COLO829 (cell line): ENCODE data around the gene CCL5.
"Not testable (repeated sequence)": the region's sequence is repeated elsewhere in the genome, so short reads cannot be mapped to it uniquely, and the experiment has no call there.

ENCODE experiments used
- DNase-seq: peaks from one replicate; pipeline ENCODE4 v3.0.0; 2012; ENCODE audit warnings: low spot score

CCL5 gene

DNA sequence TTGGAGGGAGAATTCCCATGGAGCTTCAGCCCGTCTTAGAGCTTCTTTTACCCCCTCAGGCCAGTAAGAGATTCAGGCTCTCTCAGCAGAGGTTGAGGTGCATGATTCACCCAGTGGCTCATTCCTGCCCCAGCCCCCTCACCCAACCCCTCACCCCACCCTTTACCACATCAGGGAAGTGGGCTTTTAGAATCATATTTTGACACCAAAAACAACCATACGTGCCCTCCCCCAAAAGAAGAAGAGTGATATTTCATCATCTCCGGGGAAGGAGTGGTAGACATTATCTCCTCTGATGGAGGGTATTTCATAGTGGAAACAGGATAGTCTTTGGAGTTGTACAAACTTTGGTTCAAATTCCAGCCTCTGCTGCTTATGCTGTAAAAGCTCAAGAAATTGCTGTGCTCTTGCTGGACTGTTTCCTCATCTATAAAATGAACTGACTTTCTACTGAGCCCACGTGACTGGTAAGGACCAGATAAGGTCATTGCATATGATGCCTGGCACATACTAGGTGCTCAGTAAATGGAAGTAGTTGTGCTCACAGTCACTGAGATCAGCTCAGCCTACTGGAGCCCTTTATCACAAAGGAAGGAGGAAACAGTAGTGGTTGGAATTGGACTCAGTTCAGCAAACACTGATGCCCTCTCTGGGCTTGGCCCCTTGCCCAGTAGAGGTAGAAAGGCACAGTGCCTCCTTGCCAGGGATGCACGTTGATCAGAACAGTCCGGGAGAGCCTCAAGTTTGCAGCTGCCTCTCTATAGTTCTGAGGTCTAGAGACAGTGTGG, 18.3 kb upstream of the CCL5 start:
- no peak for DNase-seq

- DNase-seq, result not testable (repeated sequence)
These were observed 17.6 kb upstream of the CCL5 start for GRCh38 chr17:35897772-35898171.

- DNase-seq, result no peak
These were observed 15.8 kb upstream of the CCL5 start for GRCh38 chr17:35895636-35896587.

DNA sequence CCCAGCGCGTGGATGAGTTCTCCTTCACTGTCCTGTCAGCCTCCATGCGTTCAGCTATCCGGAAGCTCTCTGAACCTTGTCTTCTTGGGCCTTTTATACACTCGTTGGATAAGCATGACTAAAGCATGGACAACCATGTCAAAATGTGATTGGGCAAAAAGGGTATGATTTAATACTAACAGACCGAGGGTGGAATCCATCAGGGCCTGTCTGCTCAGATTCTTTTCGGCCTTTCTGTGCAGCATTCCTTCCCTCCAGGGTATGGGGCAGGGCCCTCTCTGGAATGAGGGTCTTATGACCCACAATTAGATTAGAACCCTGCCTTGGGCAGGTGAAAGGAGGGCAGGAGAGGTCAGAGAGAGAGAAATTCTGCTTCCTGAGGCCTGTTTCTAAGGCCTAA, 14.0 kb upstream of the CCL5 start:
- DNase-seq, result no peak

- no peak for DNase-seq
These were observed 13.6 kb upstream of the CCL5 start for GRCh38 chr17:35893751-35894150.

- DNase-seq, result no peak
These were observed 12.2 kb upstream of the CCL5 start for GRCh38 chr17:35892091-35893035.

DNA sequence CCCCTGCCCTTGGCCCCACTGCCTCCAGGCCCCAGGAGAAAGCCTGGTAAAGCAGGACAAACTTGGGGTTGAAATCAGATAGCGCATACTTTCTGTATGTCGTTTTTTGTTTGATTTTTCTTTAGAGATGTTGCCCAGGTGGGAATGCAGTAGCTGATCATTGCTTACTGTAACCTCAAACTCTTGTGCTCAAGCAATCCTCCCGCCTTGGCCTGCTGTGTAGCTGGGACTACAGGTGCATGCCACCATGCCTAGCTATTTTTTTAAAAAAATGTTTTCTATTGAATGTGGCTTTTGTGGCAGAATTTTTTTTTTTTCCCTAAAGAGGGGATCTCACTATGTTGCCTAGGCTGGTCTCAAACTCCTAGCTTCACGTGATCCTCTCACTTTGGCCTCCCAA, 11.1 kb upstream of the CCL5 start:
- DNase-seq, result no peak

- DNase-seq, result no peak
These were observed 10.6 kb upstream of the CCL5 start for GRCh38 chr17:35890774-35891155.

DNA sequence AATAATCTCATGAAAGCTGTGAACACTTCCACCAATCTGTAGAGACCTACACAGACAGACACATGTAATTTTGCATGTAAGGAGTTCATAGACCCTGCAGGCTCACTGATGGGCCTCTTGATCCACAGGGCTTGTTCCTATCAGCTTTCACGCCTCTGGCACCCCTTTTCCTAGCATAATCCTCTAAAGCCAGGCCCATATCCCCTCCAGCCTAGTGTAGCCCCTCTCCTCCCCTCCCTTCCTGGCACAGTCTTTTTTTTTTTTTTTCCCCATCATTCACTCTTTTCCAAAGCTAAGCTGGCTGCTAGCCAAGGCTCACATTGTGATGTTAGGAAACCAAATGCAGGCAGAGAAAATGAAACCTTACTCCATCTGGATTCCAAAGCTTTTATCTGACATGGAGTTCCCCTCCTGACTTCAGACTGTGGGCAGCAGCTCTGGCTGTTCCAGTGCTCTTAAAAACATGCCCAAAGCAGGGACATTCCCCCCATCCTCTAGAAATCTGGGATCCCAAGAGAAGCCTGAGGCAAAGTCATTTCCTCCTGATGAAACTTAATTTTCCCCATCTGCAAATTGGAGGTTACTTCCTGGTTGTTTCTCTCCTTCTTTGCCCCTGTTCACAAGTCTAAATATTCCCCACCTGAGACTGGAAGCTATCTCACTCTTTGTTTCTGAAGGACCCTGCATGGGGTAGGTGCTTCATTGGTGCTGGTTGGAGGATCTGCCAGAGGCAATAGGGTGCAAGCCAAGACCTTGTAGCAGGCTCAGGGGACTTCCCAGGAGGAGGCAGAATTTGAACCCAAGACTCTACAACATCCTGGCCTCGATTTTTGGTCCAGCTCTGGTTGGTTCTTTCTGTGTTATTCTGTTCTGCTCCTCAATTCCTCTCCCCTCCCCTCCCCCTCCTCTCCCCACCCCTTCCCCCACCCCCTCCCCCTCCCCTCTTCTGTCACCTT, 9.9 kb upstream of the CCL5 start:
- DNase-seq, result no peak

- DNase-seq, result no peak
These were observed 9.1 kb upstream of the CCL5 start for GRCh38 chr17:35889241-35889640.

DNA sequence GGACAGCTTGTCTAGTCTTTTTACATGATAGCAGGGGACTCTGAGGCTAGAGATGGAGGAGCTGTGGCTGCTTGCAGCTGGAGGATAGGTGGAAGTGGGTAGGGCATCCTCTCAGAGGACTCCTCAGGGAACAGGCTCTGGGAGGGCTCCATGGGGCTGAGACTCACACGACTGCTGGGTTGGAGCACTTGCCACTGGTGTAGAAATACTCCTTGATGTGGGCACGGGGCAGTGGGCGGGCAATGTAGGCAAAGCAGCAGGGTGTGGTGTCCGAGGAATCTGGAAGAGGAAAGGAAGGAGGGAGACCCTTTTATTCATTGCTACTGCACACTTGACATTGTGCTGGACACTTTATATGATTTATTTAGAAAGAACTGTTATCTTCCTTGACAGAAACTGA, 1.8 kb downstream of the CCL5 start:
- DNase-seq, result no peak

GRCh38 chr17:35877345-35878029, 2.7 kb downstream of the CCL5 start:
- DNase-seq, result no peak

GRCh38 chr17:35876534-35876933, 3.6 kb downstream of the CCL5 start:
- DNase-seq, result no peak

DNA sequence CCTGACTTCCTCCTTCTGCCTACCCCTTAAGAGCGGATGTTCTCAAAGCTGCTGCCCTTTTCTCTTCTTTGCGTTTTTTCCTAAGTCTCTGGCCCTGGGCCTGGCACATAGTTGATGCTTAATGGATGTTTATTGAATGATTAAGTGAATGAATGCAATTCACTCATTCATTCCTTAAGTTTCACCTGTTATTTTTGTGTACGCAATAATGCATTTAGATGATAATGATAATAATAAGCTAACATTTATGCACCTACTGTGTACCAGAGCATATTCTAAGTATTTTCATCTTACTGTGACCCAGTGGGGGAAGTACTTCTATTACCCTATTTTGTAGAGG, 4.4 kb downstream of the CCL5 start:
- DNase-seq, result no peak

- no peak for DNase-seq
These were observed 4.9 kb downstream of the CCL5 start for GRCh38 chr17:35875072-35875799.

GRCh38 chr17:35872196-35872980, 7.8 kb downstream of the CCL5 start:
- DNase-seq, result no peak

DNA sequence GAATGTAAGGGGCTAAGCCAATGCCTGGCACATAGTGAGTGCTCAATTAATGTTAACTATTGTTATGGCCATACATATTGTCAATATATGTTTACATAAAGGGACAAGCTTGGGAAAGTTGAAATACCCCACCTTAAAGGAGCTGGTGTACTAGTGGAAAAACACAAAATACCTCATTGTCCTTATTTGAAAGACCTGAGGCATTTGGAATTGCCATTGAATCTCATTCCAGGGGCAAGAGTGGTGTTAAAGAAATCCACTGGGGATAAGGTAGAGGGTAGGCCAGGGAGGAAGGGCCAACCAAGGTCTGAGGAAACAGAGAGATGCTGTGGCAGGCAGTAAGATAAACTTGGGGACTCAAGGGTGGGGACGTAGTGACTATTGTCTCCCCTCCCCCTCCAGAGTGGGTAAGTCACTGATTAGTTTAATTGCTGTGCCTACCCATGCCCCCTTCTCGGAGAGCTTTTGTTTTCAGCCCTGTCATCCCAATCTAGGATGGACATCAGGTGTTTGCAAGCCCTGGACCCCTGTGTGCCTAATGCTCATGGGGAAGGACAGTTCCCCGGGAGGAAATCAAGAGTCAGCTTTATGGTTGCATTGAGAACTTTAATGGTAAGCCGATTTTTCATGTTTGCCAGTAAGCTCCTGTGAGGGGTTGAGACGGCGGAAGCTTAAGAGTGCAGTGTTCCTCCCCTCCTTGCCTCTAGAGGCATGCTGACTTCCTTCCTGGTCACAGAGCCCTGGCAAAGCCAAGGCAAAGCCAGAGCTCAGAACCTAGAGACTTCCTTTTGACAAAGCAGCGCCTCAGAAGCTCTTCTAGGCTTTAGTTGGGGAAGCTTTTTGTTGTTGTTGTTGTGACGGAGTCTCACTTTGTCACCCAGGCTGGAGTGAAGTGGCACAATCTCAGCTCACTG, 9.0 kb downstream of the CCL5 start:
- no peak for DNase-seq

DNA sequence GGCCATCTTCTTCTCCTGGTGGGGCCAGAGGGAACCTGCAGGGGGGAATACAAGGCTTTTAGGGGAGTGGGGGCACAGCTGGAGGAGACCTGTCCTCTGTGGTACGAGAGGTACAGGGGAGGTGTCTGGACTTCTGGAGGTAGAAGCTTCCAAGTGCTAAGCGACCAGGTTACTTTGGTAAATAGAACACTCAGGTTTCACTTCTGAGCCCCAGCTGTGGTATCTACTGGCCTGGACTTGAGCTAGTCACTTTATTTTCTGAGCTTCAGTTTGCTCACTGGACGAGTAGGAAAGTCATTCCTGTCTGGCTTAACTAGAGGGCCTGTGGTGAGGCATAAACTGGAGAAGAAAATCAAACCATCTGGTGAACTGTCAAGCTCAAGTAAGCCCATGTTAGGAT, 11.4 kb downstream of the CCL5 start, which contains the start of gene HEATR9:
TSS of gene HEATR9 (minus strand) at position 155 of the 400 bp plus-strand sequence. CDS start at position 6, 149 bp downstream.
- no peak for DNase-seq
